ENCODE measurements around the gene TSEN2.
"Not testable (repeated sequence)": the region's sequence is repeated elsewhere in the genome, so short reads cannot be mapped to it uniquely, and the experiment has no call there.

TSEN2 gene

DNA sequence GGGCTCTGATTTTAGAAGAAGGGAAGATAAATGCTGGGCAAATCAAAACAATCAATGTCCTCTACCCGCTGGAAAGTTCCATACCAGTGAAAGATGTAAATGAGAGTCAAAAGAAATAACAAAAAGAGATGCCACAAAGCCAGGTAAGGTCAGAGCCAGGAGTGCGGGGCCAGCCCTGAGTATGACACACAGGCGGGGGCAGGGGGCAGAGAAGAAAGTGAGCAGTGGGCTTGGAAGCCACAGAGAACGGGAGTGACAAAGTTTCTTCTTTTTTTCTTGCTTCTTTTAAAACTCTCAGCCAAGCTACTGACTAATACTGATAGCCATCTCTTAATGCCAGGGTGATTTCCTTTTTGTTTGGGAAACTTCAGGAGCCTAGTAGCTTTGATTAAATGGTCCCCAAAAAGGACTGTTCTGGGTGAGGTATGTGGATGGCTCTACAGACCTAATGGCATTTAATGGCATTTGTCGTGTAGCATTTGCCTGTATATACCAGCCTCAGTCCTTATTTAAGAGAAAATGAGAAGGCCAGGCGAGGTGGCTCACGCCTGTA lies 23.1 kb upstream of the TSEN2 start:
- Histone ChIP-seq H3K27ac (ENCODE audit: low read depth, low read length) (peak overlapping the region; percentile 88), H3K36me3 (ENCODE audit: control insufficient read depth in 5 of 5, insufficient read depth in 5 of 5, low read length in 5 of 5) (peaks cover 0 to 6% (median 3%) of the 10 kb centered on the region in 5 donors), H3K9ac (ENCODE audit: low read length in 5 of 5) (no peak overlapping the region), H3K27me3 (ENCODE audit: control insufficient read depth in 5 of 5, insufficient read depth in 4 of 5, low read length in 5 of 5) (no peaks in the 10 kb centered on the region), H3K4me3 (ENCODE audit: low read depth in 1 of 5, low read length in 5 of 5) (no peak overlapping the region), H3K9me3 (ENCODE audit: control insufficient read depth in 5 of 5, low read length in 5 of 5) (no peaks in the 10 kb centered on the region), H3K4me1 (ENCODE audit: control insufficient read depth in 5 of 5, insufficient read depth in 5 of 5, low read length in 5 of 5) (peaks cover 2 to 63% (median 41%) of the 10 kb centered on the region in 5 donors)

DNA sequence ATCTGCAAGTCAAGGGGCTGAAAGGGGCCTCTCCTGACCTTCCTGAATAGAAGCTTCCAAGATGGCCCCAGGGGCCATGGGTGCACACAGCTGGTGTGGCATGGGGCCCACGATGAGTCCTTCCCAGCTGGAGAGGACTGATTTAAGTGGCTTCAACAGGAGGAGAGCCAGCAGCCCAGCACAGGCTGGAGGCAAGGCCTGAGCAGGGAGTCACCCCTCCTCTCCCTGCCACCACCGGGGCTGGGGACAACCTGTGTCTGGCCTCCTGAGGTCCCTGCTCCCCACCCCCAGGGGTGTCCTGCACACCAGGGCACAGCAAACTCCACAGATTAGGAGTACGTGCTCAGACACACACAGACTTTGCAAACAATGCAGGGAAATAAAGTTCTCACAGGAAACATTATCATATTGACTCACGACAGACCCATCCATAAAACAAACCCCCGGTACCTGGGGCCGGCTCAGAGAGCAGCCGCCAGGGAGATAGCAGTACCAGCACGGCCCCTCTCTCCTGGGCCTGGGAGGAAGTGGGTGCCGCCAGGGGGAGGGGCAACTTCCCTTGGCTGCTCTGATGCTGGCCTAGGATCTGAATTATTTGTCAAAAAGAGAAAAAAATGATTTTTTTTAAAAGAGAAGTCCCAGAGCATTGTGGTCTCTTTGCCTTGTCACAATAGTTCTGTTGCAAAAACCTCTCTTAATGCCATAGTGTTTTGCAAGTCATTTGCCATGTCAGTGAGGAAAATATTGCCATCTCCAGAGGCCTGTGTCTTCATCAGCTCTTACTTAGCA lies 21.9 kb upstream of the TSEN2 start:
- Histone ChIP-seq H3K27ac (ENCODE audit: low read depth, low read length) (peak overlapping the region; percentile 88), H3K9me3 (ENCODE audit: control insufficient read depth in 5 of 5, low read length in 5 of 5) (no peaks in the 10 kb centered on the region), H3K27me3 (ENCODE audit: control insufficient read depth in 5 of 5, insufficient read depth in 4 of 5, low read length in 5 of 5) (no peaks in the 10 kb centered on the region), H3K4me1 (ENCODE audit: control insufficient read depth in 5 of 5, insufficient read depth in 5 of 5, low read length in 5 of 5) (peaks cover 2 to 63% (median 41%) of the 10 kb centered on the region in 5 donors), H3K9ac (ENCODE audit: low read length in 5 of 5) (no peak overlapping the region), H3K4me3 (ENCODE audit: low read depth in 1 of 5, low read length in 5 of 5) (peak overlapping the region in 1 of 5 donors; percentile 20), H3K36me3 (ENCODE audit: control insufficient read depth in 5 of 5, insufficient read depth in 5 of 5, low read length in 5 of 5) (no peaks in the 10 kb centered on the region)

DNA sequence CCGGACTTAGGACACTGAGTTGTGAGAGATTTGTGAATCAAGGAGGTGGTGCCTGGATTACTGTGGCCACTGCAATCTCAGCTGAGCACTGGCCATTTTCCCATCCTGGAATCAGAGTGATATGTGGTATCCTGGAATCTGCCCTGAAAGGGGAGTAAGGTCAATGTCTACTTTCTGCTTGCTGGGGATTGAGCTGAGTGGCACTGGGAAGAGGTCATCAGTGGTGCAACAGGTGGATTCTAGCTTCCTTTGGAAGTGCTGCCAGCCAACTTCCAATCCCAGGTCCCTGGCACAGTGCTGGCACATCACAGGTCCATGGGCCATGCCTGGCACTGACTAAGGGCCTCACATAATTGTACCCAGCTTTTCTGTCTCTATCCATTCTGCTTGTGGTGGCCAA lies 20.6 kb upstream of the TSEN2 start:
- Histone ChIP-seq H3K27me3 (ENCODE audit: control insufficient read depth in 5 of 5, insufficient read depth in 4 of 5, low read length in 5 of 5) (no peaks in the 10 kb centered on the region), H3K36me3 (ENCODE audit: control insufficient read depth in 5 of 5, insufficient read depth in 5 of 5, low read length in 5 of 5) (no peaks in the 10 kb centered on the region), H3K9me3 (ENCODE audit: control insufficient read depth in 5 of 5, low read length in 5 of 5) (no peaks in the 10 kb centered on the region), H3K4me1 (ENCODE audit: control insufficient read depth in 5 of 5, insufficient read depth in 5 of 5, low read length in 5 of 5) (peaks cover 2 to 59% (median 41%) of the 10 kb centered on the region in 5 donors), H3K4me3 (ENCODE audit: low read depth in 1 of 5, low read length in 5 of 5) (no peak overlapping the region), H3K9ac (ENCODE audit: low read length in 5 of 5) (no peak overlapping the region), H3K27ac (ENCODE audit: low read depth, low read length) (peak overlapping the region; percentile 88)

DNA sequence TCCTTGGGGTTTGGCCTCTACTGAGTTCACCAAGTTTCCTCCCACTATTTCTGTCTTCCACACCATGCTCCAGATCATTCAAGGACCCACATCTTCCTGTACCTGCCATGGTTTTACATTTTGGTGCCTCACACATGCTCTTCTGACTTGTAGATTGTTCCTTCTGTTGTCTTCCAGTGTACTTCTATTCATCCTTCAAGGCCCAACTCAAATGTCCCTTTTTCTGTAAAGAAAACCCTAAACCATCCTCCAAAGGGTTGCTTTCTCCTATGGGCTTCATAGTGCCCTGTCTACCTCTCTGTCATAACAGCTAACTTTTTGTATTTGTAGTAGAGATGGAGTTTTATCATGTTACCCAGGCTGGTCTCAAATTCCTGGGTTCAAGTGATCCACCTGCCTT lies 20.1 kb upstream of the TSEN2 start:
- H3K27me3 ChIP-seq (ENCODE audit: control insufficient read depth in 5 of 5, insufficient read depth in 4 of 5, low read length in 5 of 5): no peaks in the 10 kb centered on the region
- no peaks in the 10 kb centered on the region for H3K36me3 ChIP-seq (ENCODE audit: control insufficient read depth in 5 of 5, insufficient read depth in 5 of 5, low read length in 5 of 5)
- H3K9me3 ChIP-seq (ENCODE audit: control insufficient read depth in 5 of 5, low read length in 5 of 5): no peaks in the 10 kb centered on the region
- peak overlapping the region; percentile 88 for H3K27ac ChIP-seq (ENCODE audit: low read depth, low read length)
- H3K4me3 ChIP-seq (ENCODE audit: low read depth in 1 of 5, low read length in 5 of 5): no peak overlapping the region
- H3K9ac ChIP-seq (ENCODE audit: low read length in 5 of 5): no peak overlapping the region
- H3K4me1 ChIP-seq (ENCODE audit: control insufficient read depth in 5 of 5, insufficient read depth in 5 of 5, low read length in 5 of 5): peaks cover 2 to 54% (median 38%) of the 10 kb centered on the region in 5 donors

DNA sequence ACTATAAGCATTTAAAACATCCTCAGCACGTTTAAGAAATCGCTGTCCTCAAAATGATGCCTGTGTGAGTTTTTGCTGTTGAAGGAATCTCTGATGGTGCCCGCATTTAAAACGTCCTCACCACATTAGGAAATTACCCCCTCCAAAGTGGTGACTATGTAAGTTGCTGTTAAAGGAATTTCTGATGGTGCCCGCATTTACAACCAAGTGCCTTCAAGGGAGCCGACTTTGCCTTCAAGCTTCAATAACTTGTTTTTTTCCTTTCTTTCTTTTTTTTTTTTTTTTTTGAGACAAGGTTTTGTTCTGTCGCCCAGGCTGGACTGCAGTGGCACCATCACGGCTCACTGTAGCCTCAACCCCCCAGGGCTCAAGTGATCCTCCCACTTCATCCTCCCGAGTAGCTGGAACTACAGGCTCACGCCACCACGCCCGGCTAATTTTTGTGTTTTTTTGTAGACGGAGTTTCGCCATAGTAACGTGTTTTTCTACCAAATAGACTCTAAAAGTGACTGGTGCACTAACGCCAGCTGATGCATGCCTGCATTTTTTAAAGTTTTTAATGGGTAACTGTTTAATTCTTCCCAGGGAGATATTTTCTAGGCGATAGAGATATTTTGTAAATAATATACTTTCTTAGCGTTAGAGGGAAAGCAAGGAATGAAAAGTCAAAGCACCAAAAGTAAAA lies 19.0 kb upstream of the TSEN2 start:
- H3K4me1 ChIP-seq (ENCODE audit: control insufficient read depth in 5 of 5, insufficient read depth in 5 of 5, low read length in 5 of 5): peaks cover 2 to 43% (median 32%) of the 10 kb centered on the region in 5 donors
- no peak overlapping the region for H3K9ac ChIP-seq (ENCODE audit: low read length in 5 of 5)
- no peak overlapping the region for H3K4me3 ChIP-seq (ENCODE audit: low read depth in 1 of 5, low read length in 5 of 5)
- H3K27me3 ChIP-seq (ENCODE audit: control insufficient read depth in 5 of 5, insufficient read depth in 4 of 5, low read length in 5 of 5): no peaks in the 10 kb centered on the region
- H3K9me3 ChIP-seq (ENCODE audit: control insufficient read depth in 5 of 5, low read length in 5 of 5): no peaks in the 10 kb centered on the region
- no peak overlapping the region for H3K27ac ChIP-seq (ENCODE audit: low read depth, low read length)
- no peaks in the 10 kb centered on the region for H3K36me3 ChIP-seq (ENCODE audit: control insufficient read depth in 5 of 5, insufficient read depth in 5 of 5, low read length in 5 of 5)

DNA sequence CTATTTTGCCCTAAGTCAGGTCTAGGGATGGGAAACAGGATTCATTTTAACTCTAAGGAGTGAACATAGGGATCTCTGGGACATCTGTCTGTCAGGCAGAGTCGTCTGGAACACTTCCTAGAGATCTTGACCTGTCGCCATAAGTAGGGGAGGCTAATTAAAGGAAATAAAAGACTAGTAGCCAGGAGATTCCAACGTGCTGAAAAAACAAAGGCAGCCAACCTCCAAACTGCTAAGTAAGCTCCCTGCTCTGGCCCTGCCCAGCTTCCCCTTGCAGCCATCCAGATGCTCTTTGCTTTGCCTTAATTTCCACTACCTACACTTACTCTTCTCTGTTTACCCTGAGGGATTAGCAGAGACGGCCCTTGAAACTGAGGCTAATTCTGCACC lies 18.4 kb upstream of the TSEN2 start:
- Histone ChIP-seq H3K4me3 (ENCODE audit: low read depth in 1 of 5, low read length in 5 of 5) (no peak overlapping the region), H3K27ac (ENCODE audit: low read depth, low read length) (no peak overlapping the region), H3K36me3 (ENCODE audit: control insufficient read depth in 5 of 5, insufficient read depth in 5 of 5, low read length in 5 of 5) (peaks cover 0 to 1% (median under 1%) of the 10 kb centered on the region in 5 donors), H3K4me1 (ENCODE audit: control insufficient read depth in 5 of 5, insufficient read depth in 5 of 5, low read length in 5 of 5) (peaks cover 2 to 41% (median 30%) of the 10 kb centered on the region in 5 donors), H3K27me3 (ENCODE audit: control insufficient read depth in 5 of 5, insufficient read depth in 4 of 5, low read length in 5 of 5) (no peaks in the 10 kb centered on the region), H3K9me3 (ENCODE audit: control insufficient read depth in 5 of 5, low read length in 5 of 5) (no peaks in the 10 kb centered on the region), H3K9ac (ENCODE audit: low read length in 5 of 5) (no peak overlapping the region)

DNA sequence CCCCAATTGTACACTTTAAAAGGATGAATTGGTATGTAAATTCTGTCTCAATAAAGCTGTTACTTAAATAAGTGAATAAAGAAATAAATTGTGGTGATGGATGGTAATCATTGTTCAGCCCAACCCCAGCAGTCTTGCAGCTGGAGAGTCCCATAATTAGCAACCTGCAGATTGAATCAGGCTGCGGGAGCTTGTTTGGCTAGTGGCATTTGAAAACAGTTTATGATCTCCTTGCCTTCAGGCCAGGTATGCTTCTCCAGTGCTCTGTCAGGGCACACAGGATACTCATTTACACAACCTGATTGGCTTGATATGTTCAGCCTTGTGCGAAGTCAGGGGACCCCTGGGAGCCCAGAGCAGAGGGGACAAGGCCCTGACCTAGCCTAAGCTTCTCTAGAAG lies 16.5 kb upstream of the TSEN2 start:
- no peak overlapping the region for H3K9ac ChIP-seq (ENCODE audit: low read length in 5 of 5)

DNA sequence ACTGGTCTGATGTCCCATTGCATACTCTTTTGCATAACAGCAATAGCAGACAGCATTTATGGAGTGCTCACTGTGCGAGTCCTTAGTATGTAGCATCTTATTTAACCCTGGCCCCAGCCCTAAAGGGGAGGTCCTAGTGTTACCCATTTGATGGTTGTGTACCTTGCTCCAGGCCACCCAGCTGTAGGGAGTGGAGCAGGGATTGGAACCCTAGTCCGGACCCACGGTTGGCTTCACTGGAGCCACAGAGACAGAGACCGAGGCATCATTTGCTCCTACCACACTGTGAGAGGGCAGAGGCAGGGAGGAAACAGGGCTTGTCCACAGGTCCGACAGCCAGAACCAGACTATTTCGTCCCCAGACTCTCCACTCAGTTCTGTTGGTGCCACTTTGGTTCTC lies 16.0 kb upstream of the TSEN2 start:
- Histone ChIP-seq H3K9me3 (ENCODE audit: control insufficient read depth in 5 of 5, low read length in 5 of 5) (no peaks in the 10 kb centered on the region), H3K4me1 (ENCODE audit: control insufficient read depth in 5 of 5, insufficient read depth in 5 of 5, low read length in 5 of 5) (peaks cover 0 to 25% (median 19%) of the 10 kb centered on the region in 5 donors), H3K27ac (ENCODE audit: low read depth, low read length) (no peak overlapping the region), H3K4me3 (ENCODE audit: low read depth in 1 of 5, low read length in 5 of 5) (no peak overlapping the region), H3K9ac (ENCODE audit: low read length in 5 of 5) (no peak overlapping the region), H3K36me3 (ENCODE audit: control insufficient read depth in 5 of 5, insufficient read depth in 5 of 5, low read length in 5 of 5) (peaks cover 0 to 11% (median 7%) of the 10 kb centered on the region in 5 donors), H3K27me3 (ENCODE audit: control insufficient read depth in 5 of 5, insufficient read depth in 4 of 5, low read length in 5 of 5) (no peaks in the 10 kb centered on the region)

More for the DNA sequence above, 16.5 kb upstream of the TSEN2 start:
- Histone ChIP-seq H3K27me3 (ENCODE audit: control insufficient read depth in 5 of 5, insufficient read depth in 4 of 5, low read length in 5 of 5) (no peaks in the 10 kb centered on the region), H3K4me1 (ENCODE audit: control insufficient read depth in 5 of 5, insufficient read depth in 5 of 5, low read length in 5 of 5) (peaks cover 0 to 24% (median 17%) of the 10 kb centered on the region in 5 donors), H3K4me3 (ENCODE audit: low read depth in 1 of 5, low read length in 5 of 5) (no peak overlapping the region), H3K36me3 (ENCODE audit: control insufficient read depth in 5 of 5, insufficient read depth in 5 of 5, low read length in 5 of 5) (peaks cover 0 to 11% (median 7%) of the 10 kb centered on the region in 5 donors), H3K27ac (ENCODE audit: low read depth, low read length) (no peak overlapping the region), H3K9me3 (ENCODE audit: control insufficient read depth in 5 of 5, low read length in 5 of 5) (no peaks in the 10 kb centered on the region)

DNA sequence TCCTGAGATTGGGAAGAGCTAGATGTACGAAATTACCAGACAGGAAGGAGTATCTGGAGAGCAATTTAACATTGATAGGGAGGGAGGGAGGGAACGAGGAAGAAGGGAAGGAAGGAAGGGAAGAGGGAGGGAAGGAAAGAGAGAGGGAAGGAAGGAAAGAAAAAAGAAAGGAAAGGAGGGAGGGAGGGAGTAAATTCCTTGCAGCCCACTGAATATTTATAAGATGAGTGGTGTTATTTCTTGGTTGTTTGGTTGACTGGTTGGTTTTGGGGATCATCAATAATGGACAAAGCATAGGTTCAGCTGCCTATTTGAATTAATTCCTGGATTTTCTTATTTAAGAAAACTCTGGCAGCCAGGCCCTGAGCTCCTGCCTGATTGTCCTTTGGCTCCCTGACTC lies 15.5 kb upstream of the TSEN2 start:
- no peaks in the 10 kb centered on the region for H3K9me3 ChIP-seq (ENCODE audit: control insufficient read depth in 5 of 5, low read length in 5 of 5)
- no peak overlapping the region for H3K27ac ChIP-seq (ENCODE audit: low read depth, low read length)
- H3K4me1 ChIP-seq (ENCODE audit: control insufficient read depth in 5 of 5, insufficient read depth in 5 of 5, low read length in 5 of 5): peaks cover 0 to 25% (median 19%) of the 10 kb centered on the region in 5 donors
- H3K4me3 ChIP-seq (ENCODE audit: low read depth in 1 of 5, low read length in 5 of 5): no peak overlapping the region
- H3K27me3 ChIP-seq (ENCODE audit: control insufficient read depth in 5 of 5, insufficient read depth in 4 of 5, low read length in 5 of 5): no peaks in the 10 kb centered on the region
- H3K36me3 ChIP-seq (ENCODE audit: control insufficient read depth in 5 of 5, insufficient read depth in 5 of 5, low read length in 5 of 5): peaks cover 0 to 11% (median 7%) of the 10 kb centered on the region in 5 donors
- no peak overlapping the region for H3K9ac ChIP-seq (ENCODE audit: low read length in 5 of 5)

DNA sequence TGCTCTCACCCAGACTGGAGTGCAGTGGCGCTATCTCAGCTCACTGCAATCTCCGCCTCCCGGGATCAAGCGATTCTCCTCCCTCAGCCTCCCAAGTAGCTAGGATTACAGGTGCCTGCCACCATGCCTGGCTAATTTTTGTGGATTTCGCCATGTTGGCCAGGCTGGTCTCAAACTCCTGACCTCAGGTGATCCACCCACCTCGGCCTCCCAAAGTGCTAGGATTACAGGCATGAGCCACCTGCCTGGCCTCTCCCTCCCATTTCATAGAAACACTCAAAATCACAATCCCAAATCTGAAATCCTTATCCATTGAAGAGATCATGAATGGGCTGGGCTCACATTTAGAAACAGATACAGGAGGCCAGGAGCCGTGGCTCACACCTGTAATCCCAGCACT lies 15.1 kb upstream of the TSEN2 start:
- H3K4me3 ChIP-seq (ENCODE audit: low read depth in 1 of 5, low read length in 5 of 5); H3K9ac ChIP-seq (ENCODE audit: low read length in 5 of 5); H3K9me3 ChIP-seq (ENCODE audit: control insufficient read depth in 5 of 5, low read length in 5 of 5); H3K27me3 ChIP-seq (ENCODE audit: control insufficient read depth in 5 of 5, insufficient read depth in 4 of 5, low read length in 5 of 5); H3K27ac ChIP-seq (ENCODE audit: low read depth, low read length): not testable (repeated sequence)
- Histone ChIP-seq H3K4me1 (ENCODE audit: control insufficient read depth in 5 of 5, insufficient read depth in 5 of 5, low read length in 5 of 5) (peaks cover 0 to 22% (median 16%) of the 10 kb centered on the region in 5 donors), H3K36me3 (ENCODE audit: control insufficient read depth in 5 of 5, insufficient read depth in 5 of 5, low read length in 5 of 5) (peaks cover 0 to 11% (median 7%) of the 10 kb centered on the region in 5 donors)
